ACC112 (cell line): ENCODE measurements around the gene CDH22.

ENCODE experiments used
- H2AFZ ChIP-seq: fragments of 200-600 bp; sonication (generic); one replicate; pipeline ENCODE4 v1.6.0; 2017; ENCODE audit warnings: antibody characterized with exemption, low read length; ENCODE audit not compliant: unreplicated experiment
- H3K27ac ChIP-seq: fragments of 200-600 bp; sonication (generic); 2 replicates; pipeline ENCODE4 v1.5.1; 2014; ENCODE audit warnings: low read depth, mild to moderate bottlenecking, antibody characterized with exemption, low read length, moderate library complexity
- H3K27me3 ChIP-seq: fragments of 200-600 bp; sonication (generic); 2 replicates; pipeline ENCODE4 v1.6.1; 2014; ENCODE audit warnings: mild to moderate bottlenecking, antibody characterized with exemption, low read length, moderate library complexity, mixed read lengths; ENCODE audit not compliant: insufficient read depth
- H3K36me3 ChIP-seq: fragments of 200-600 bp; sonication (generic); 2 replicates; pipeline ENCODE4 v1.6.1; 2016; ENCODE audit warnings: mild to moderate bottlenecking, antibody characterized with exemption, low read length, moderate library complexity, mixed read lengths; ENCODE audit not compliant: insufficient read depth
- H3K4me1 ChIP-seq: fragments of 200-600 bp; sonication (generic); one replicate; pipeline ENCODE4 v1.6.1; 2016; ENCODE audit warnings: low read length, mixed read lengths; ENCODE audit not compliant: insufficient read depth, unreplicated experiment, control insufficient read depth
- H3K4me3 ChIP-seq: fragments of 200-600 bp; sonication (generic); 2 replicates; pipeline ENCODE4 v1.5.1; 2014; ENCODE audit warnings: mild to moderate bottlenecking, low read depth, low read length
- H3K79me2 ChIP-seq: fragments of 200-600 bp; sonication (generic); one replicate; pipeline ENCODE4 v1.6.0; 2016; ENCODE audit warnings: low read length; ENCODE audit not compliant: control insufficient read depth, unreplicated experiment, insufficient read depth

CDH22 gene

DNA sequence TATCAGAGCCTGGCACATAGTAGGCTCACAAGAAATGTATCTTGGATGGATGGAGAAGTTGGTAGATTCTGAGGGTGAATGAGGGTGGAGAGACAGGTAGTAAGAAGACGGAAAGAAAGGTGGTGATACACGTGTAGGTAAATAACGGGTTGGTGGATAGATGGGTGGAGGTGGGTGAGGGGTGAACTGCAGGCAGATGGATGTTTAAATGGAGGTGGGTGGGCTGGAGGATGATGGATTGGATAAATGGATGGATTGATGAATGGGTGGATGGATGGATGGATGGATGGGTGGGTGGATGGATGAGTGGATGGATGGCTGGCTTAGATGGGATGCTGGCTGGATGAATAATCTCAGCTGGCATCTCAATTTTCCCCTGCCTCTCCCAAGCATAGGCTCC, 9.9 kb downstream of the CDH22 start:
- peaks cover 85% of the 10 kb centered on the region for H3K27me3 ChIP-seq
- no peaks in the 10 kb centered on the region for H3K4me1 ChIP-seq

DNA sequence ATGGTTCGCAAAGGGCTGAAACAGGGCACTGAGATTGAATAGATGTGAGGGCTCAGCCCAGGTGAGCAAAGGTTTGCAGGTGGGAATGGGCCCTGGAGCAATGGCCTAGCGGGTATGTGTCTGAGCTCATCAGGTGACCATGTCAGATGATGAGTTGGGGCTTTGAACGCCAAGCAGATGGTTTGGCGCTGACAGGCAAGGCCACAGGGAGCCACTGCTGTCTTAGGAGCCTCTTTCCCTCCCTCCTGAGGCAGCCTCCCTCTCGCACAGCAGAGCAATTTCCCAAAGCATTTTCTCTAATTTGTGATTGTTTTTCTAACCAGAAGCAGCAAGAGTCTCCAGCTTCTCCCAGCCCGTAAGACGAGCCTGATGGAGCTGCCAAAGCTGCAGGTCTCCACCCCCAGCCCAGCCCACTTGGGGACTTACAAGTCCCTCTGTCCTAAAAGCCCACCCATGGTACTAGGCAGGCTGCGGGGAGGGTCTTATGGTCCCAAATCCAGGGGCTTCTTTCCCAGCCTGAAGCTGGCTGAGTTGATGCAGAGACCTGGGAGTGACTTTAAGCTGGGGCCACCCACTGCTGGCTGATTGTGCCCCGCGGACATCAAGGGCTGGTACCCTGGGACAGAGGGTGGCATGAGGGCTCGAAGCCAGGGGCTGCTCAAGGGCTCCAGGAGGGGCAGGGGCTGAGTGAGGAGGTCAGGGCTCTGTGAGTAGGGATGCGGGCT, 11.6 kb downstream of the CDH22 start:
- Histone ChIP-seq H3K27ac (no peak overlapping the region), H3K27me3 (peaks cover 87% of the 10 kb centered on the region), H3K79me2 (no peaks in the 10 kb centered on the region), H3K4me3 (no peak overlapping the region), H3K36me3 (no peaks in the 10 kb centered on the region), H3K4me1 (no peaks in the 10 kb centered on the region), H2AFZ (no peak overlapping the region)

More for the DNA sequence above, 9.9 kb downstream of the CDH22 start:
- Histone ChIP-seq H3K79me2 (no peaks in the 10 kb centered on the region), H3K4me3 (no peak overlapping the region), H3K36me3 (no peaks in the 10 kb centered on the region), H2AFZ (no peak overlapping the region), H3K27ac (no peak overlapping the region)

DNA sequence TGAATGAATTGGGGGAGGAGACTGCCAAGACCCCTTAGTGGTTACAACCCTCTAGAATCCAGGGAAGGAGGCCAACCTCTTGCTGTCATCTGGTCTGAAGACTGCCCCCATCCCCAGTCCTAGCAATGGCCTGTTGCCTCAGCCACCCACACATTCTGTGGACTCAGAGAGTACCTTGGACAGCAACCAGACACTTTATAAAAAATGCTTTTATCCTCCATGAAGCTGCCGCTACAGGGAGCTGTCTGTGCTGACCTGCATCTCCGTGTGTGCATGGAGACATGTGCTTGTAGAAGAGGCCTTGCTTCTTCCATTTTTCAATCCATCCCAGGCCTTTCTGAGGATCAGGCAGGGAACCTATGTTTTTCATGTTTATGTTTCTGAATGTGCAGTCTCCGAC, 15.2 kb downstream of the CDH22 start:
- Histone ChIP-seq H3K36me3 (no peaks in the 10 kb centered on the region), H2AFZ (no peak overlapping the region), H3K4me3 (no peak overlapping the region), H3K79me2 (no peaks in the 10 kb centered on the region), H3K4me1 (no peaks in the 10 kb centered on the region), H3K27ac (no peak overlapping the region), H3K27me3 (peaks cover 84% of the 10 kb centered on the region)

DNA sequence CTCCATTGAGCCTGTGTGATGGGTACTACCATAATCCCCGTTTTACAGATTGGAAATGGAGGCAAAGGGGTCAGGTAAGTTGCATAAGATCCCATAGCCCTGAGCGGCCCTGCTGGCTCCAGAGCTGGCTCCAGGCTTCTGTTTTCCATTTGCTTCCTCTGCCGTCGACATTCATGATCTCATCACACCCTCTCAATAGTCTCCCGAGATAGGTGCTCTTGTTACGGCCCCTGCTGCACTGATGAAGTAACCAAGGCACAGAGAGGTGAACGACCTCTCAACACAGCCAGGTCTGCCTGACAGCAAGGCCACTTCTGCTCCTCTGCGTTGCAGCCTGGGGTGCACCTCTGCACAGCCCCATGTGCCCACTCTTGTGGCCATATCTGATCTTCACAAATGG, 16.9 kb downstream of the CDH22 start:
- Histone ChIP-seq H3K27me3 (peaks cover 84% of the 10 kb centered on the region), H3K27ac (no peak overlapping the region), H3K36me3 (no peaks in the 10 kb centered on the region), H2AFZ (no peak overlapping the region), H3K79me2 (no peaks in the 10 kb centered on the region), H3K4me3 (no peak overlapping the region), H3K4me1 (no peaks in the 10 kb centered on the region)

DNA sequence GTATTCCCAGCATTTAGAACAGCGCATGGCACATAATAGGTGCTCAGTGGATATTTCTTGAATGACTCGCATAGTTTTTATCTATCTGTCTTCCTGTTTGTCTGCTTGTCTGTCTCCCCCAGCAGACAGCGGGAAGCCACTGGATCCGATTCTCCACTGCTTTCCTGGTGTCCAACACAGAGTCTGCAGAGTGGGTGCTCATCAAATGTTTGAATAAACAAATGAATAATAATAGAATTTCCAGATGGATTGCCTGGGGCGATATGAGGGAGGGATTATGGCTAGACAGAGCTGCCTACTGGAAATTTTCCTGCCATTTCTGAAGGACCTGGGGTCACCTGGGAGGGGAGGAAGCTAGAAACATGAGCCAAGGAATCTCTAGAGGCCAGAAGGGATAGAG, 18.9 kb downstream of the CDH22 start:
- Histone ChIP-seq H3K36me3 (no peaks in the 10 kb centered on the region), H3K4me3 (no peak overlapping the region), H3K27me3 (peaks cover 84% of the 10 kb centered on the region), H3K4me1 (no peaks in the 10 kb centered on the region), H3K27ac (no peak overlapping the region), H2AFZ (no peak overlapping the region), H3K79me2 (no peaks in the 10 kb centered on the region)

DNA sequence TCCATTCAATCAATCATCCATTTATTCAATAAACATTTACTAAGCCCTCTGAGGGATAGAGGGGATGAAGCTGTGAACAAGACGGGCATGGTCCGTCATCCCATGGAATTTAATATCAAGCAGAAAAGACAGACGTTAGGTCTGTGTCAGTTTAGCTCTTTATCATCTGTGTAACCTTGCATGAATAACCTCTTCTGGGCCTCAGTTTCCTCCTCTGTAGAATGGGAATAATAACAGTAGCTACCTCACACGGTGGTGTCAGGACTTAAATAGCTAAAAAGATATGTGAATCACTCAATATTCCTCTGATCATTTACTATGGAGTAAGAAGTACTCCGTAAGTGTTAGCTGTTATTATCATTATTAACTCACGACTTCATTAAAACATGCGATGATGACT, 21.3 kb downstream of the CDH22 start:
- no peak overlapping the region for H3K27ac ChIP-seq
- no peak overlapping the region for H3K4me3 ChIP-seq
- H3K79me2 ChIP-seq = no peaks in the 10 kb centered on the region
- no peak overlapping the region for H2AFZ ChIP-seq
- peaks cover 81% of the 10 kb centered on the region for H3K27me3 ChIP-seq
- no peaks in the 10 kb centered on the region for H3K36me3 ChIP-seq
- no peaks in the 10 kb centered on the region for H3K4me1 ChIP-seq

DNA sequence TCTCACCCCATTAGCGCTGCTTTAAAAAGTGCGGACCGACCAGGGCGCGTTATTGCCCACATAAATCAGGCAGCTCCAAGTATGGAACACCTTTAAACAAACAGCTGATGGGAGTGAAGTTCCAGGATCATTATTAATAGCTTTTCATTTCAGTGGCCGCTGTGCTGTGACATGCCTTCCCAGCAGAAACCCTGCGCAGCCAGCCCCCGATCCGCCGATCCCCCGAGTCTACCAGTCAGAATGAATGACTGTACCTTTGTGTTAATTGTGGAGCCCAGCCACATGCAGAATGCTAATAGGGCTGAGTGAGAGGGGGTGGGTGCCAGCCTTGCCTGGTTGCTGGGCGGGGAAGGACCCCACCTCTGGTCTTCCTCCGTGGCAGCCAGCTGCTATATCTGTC, 21.9 kb downstream of the CDH22 start:
- Histone ChIP-seq H3K4me3 (no peak overlapping the region), H3K27me3 (peaks cover 83% of the 10 kb centered on the region), H3K4me1 (no peaks in the 10 kb centered on the region), H3K36me3 (no peaks in the 10 kb centered on the region), H3K79me2 (no peaks in the 10 kb centered on the region), H2AFZ (no peak overlapping the region), H3K27ac (no peak overlapping the region)

DNA sequence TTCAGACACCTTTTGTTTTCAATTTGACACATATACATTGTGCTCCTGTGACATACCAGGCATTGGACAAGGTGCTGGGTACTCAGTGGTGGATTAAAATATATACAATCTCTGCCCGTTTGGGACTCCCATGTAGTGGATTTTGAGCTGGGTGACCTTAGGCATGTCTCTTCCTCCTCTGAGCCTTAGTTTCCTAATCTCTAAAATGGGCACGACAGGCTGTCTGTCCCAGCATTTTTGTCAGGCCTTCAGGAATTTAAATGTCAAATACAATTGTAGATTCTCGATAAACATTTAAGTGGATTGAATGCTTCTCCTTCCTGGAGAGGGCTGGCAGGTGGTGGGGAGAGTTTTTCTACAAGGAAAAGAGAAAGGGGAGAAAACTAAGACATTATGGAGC, 22.6 kb downstream of the CDH22 start:
- H3K4me3 ChIP-seq = no peak overlapping the region
- H2AFZ ChIP-seq = no peak overlapping the region
- no peaks in the 10 kb centered on the region for H3K36me3 ChIP-seq
- H3K4me1 ChIP-seq = no peaks in the 10 kb centered on the region
- H3K27me3 ChIP-seq = peaks cover 90% of the 10 kb centered on the region
- no peaks in the 10 kb centered on the region for H3K79me2 ChIP-seq
- H3K27ac ChIP-seq = no peak overlapping the region

DNA sequence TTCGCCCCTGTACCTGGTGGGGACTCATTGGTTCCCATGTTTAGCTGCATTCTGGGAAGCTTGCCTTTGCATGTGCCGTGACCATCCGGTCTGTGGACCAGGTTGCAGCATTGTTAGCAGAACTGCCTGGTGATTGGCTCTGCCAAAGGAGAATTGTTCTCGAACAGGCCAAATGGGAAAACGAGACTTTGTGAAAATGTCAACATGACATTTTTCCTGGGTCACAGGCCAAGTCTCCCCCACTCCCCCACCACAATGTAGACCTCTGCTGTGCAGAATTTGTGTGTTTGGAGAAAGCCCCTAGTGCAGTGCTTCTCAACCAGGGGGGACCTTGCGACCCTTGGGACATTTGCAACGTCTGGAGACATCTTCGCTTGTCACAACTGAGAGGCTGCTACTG, 23.2 kb downstream of the CDH22 start:
- H3K27me3 ChIP-seq = peaks cover 91% of the 10 kb centered on the region
- no peaks in the 10 kb centered on the region for H3K79me2 ChIP-seq
- H3K4me1 ChIP-seq = no peaks in the 10 kb centered on the region
- H3K27ac ChIP-seq = no peak overlapping the region
- no peak overlapping the region for H3K4me3 ChIP-seq
- no peaks in the 10 kb centered on the region for H3K36me3 ChIP-seq
- no peak overlapping the region for H2AFZ ChIP-seq

DNA sequence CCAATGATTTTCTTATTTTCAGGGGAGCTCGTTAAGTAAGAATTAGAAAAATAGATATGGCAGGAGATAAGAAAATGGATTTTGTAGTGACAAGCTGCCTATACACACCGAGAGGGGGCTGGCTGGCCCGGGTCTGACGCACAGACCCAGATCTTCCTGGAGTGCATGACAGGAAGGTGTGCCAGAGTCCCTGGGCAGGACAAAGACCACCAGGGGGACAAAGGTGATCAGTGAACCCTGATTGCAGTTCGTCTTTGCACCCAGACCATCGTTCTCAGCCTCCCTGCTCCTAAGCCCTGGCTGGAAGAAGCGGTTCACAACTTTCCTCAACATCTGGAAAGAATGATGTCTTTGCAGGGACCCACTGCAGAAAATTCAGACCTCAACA, 24.3 kb downstream of the CDH22 start:
- H3K4me3 ChIP-seq = no peak overlapping the region
- H3K27me3 ChIP-seq = peaks cover 89% of the 10 kb centered on the region

DNA sequence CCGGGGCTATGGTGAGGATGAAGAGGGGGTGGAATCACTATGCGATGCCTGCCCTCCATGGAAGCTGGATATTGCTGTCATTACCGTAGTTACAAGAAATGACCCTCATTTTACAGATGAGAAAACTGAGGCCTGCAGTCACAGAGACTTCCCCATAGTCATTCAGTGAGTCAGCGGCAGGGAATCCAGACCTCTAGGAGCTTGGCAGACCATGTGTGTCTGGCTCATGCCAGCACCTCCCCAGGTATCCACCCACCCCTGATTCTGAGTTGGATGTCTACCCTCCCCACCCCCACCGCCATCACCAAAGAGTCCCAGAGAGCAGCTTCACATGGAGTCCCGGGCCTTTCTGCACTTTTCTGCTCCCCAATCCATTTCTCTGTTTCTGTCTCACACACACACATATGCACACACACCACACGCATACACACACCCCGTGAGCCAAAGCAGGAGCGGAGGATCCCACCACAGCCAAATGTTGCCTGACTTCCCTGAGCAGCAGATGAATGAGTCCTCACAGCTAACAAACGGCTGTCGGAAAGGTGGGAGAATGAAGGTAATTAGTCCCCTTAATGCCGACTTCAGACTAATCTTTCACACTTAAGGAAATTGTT, 24.8 kb downstream of the CDH22 start:
- Histone ChIP-seq H3K4me1 (no peaks in the 10 kb centered on the region), H3K4me3 (no peak overlapping the region), H3K27ac (no peak overlapping the region), H2AFZ (no peak overlapping the region), H3K79me2 (no peaks in the 10 kb centered on the region), H3K27me3 (peaks cover 89% of the 10 kb centered on the region), H3K36me3 (no peaks in the 10 kb centered on the region)

More for the DNA sequence above, 24.3 kb downstream of the CDH22 start:
- Histone ChIP-seq H3K79me2 (no peaks in the 10 kb centered on the region), H3K27ac (no peak overlapping the region), H3K4me1 (no peaks in the 10 kb centered on the region), H2AFZ (no peak overlapping the region), H3K36me3 (no peaks in the 10 kb centered on the region)
